ENCODE results near the gene TMEM272.

Gene TMEM272

DNA sequence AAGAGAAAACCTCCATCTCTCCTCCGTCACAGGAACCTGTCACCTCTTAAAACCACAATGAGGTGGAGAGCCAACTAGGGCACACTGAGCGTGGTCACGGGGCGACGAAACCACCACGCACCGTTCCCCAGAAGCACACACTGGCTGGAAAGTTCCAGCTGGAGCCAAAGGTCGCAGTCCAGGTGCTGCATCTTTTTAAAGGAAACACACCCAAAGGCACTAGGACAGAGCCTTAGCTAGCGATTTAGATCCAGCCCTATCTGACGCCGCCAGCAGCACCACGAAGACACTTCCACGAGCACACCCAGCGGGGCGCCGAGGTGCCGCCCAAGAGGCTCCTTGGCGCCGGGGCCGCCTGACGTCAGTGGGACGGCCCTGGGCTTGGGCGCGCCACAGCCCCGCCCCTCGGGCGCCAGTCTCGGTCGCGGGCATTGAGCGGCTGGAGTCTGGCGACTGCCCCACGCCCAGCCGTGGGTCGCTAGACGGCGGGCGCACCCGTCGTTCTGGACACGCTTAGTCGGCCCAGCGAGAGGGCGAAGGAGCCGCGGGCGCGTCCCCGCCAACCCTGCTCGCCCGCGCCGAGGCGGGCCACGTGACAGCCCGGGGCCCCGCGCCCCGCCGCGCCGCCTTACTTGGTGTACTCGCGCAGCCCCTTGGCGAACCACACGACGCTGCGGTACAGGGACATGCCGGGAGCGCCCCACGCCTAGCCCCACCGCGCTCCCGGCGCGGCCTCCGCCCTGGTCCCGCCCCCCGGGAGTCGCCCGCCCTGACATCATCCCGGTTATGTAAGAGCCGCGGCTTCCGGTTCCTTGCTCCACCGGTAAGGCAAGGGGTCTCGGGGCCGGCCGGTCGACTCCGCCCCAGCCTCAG is 41.3 kb downstream of the TMEM272 start, which contains the start of gene DHRS12:
Gene DHRS12, minus strand, starts transcription at position 742 of the 873 bp plus-strand sequence. CDS start 4,504 bp downstream, outside the sequence.
- DNase-seq = peak; percentile 89

GRCh38 chr13:51802631-51803418 is 42.2 kb downstream of the TMEM272 start:
- DNase-seq = no peak

DNA sequence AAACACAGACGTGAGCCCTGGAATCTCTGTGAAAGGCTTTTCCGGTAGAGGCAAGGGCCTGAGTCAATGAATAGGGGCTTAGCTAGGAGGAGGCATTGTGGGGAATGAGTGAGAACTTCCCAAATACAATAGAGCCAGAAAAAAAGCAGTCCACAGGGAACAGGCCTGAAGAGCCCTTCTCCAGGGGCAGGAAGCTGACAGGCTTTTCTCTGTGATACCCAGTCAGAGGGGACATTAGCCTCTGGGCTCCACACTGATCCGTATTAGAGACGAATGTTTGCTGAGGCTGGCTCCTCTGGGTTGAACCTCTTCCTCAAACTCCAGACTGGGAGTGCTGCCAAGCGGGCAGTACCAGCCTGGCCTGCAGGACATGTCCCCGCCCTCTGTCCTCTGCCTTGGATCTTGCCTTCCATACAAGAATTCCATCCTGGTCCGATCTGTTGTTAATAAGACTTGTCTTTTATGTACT is 43.3 kb downstream of the TMEM272 start:
- DNase-seq = no peak

- no peak for DNase-seq
Observed at GRCh38 chr13:51800486-51800885, 44.5 kb downstream of the TMEM272 start.

- no peak for DNase-seq
Observed at GRCh38 chr13:51799261-51799660, 45.7 kb downstream of the TMEM272 start.

DNA sequence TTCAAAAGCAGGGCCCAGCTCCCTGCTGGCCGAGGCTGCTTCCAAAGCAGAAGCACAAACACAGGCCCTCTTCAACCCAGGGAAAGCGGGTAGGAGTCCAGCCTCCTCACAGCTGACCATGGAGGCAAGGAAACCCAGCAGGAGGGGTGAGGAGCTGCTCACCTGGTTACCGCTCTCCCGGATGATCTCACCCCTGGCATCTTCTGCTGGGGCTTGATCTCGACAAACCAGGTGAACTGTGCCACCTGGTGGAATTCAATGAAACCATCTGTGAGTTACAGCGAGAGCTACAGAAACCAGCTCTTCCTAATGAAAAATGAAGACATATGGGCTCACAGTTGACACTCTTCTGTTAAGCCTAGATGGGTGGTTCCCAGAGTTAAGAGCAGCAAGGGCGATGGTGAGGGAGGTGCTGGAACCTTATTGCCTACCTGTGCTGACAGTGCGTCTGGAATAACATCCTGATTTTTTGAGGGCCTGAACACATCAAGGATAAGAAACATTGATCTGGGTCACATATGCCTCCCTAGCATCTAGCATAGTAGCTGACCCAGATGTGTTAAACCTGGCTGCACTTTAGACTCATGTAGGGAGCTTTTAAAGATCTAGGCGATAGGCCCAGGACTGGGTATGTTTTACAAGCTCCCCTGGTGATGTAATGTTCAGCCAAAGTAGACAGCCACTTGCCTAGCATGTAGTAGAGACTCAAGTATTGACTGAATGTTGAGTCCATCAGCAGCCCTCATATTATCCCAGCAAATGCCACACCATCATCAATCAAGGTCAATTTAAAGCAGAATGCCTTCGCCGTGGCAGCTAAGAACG is 47.1 kb downstream of the TMEM272 start:
- DNase-seq = peak; percentile 84

DNA sequence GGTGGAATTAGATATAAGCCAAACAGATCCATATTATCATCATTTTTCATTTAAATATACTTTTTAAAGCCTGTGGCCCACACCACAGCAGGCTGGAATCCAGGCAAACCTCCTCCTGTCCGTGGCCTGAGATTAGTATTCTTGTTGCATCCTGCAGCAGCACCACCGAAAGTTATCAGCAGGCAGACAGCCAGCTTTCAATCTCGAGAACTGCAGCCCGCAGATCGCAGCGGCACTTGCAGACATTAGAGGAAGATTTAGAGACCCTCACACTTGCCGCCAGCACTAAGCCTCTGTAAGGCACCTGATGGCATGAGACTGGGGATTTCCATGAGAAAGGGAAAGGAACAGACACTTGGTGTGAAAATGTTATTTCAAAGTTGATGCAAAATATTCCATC is 48.4 kb downstream of the TMEM272 start:
- DNase-seq = no peak

GRCh38 chr13:51795419-51795818 is 49.6 kb downstream of the TMEM272 start:
- no peak for DNase-seq

DNA sequence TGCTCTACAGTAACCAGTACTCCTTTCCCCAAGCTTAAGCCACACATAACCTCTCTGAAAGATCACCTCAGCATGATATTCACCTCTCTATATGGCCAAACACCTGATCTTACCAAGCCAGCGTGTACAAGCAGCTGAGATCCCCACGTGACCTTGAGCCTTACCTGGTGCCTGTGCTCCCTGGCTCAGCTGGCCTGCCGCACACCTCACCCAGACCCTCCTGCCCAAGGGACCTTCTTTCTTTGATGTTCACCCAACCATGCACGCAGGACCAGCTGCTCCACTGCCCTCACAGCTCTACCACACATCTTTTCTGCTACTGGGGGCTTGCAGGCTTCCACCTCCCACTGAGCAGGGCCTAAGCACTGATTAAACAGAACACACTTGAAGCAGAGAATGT is 50.0 kb downstream of the TMEM272 start:
- DNase-seq = no peak

DNA sequence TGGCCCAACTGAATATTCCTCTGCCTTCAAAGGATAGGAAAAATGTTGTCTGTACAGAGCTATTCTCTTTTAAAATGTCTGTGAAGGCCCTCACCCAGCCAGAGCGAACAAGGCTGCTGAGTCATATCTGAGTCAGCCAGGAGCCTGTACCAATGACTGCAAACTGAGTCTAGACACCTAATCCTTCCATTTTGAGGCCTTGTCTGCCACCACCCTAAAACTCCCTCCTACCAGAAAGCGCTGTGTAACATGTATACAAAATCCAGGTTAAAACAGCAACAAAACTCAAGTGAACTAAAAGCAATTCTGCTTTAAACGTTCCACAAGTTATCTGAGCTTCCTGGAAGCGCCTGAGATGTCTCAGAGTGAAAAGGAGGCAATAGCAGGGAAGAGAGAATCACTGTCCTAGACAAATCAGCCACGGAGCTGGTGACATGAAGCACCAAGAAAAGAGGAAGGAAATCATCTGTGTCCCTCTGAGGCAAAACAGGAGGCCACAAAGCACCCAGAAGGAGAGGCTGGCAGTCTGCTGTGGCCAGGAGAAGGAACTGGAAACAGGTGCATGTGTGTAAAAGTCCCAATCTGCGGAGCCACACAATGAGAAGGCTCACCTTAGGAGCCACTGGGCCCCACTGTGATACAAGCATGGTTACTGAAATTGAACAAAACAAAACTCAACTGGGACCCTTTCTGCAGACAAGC is 51.3 kb downstream of the TMEM272 start:
- DNase-seq = peak; percentile 90

DNA sequence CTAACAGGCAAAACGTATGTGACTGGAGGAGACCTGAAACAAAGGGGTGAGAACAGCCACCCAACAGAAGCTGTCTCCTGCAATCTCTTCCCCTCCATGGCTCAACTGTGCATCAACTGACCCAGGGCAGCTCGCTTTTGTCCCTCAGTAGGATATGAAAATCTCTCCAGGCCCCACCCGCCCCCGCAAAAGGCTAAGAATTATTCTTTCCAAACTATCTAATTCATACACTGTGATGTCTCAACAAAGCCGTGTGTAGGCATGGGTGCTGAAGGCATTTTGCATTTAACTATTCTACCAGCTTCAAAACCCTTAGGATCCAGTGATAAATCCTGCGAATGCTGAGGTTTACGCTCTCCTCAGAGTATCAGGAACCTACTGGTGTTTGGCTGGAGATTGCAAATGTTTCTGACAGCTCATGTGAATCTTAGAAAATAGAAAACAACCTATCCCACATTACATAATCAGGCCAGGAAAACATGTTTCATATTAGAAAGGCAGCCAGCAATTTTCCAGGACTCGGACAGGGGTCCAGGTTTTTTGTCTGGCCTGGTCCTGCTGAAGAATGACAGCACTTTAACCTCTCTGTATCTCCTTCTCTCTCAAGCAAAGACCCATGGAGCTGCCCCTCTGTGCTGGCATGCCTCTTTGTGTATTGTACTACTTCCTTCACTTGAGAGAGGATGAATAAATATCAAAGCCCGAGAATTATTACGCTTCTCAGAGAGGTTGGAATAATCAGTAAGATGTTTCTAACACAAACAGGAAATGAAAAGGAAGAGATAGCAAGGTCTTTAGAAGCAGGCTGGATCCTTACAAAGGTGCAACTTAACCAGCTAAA is 58.3 kb downstream of the TMEM272 start:
- DNase-seq = no peak

GRCh38 chr13:51785712-51786424 is 59.1 kb downstream of the TMEM272 start:
- no peak for DNase-seq

GRCh38 chr13:51784097-51784496 is 60.9 kb downstream of the TMEM272 start:
- no peak for DNase-seq

DNA sequence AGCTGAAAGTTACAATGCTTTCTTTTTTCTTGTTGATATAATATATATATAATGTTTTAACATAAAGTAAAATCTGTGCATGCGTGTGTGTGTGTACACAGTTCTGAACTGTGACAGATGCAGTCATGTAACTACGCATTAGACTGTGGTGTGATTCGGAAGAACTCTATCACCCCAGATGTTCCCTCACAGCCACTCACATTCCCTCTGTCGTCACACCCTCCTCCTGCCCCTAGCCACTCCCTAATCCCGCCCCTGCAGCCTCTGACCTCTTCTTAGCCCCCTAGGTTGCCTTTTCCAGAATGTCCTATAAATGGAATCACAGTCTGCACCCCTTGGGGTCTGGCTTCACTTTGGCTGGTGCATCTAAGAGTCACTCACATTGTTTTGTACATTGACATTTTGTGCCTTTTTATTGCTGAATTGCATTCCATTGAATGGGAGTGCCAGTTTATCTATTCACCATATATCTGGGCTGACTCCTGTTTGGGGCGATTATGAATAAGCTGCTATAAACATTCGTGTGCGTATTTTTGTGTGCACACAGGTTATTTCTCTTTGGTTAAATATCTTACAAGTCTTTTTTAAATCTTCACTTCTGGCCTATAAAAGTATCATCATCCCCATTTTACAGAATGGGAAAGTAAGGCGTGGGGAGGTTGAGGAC is 61.4 kb downstream of the TMEM272 start:
- no peak for DNase-seq

DNA sequence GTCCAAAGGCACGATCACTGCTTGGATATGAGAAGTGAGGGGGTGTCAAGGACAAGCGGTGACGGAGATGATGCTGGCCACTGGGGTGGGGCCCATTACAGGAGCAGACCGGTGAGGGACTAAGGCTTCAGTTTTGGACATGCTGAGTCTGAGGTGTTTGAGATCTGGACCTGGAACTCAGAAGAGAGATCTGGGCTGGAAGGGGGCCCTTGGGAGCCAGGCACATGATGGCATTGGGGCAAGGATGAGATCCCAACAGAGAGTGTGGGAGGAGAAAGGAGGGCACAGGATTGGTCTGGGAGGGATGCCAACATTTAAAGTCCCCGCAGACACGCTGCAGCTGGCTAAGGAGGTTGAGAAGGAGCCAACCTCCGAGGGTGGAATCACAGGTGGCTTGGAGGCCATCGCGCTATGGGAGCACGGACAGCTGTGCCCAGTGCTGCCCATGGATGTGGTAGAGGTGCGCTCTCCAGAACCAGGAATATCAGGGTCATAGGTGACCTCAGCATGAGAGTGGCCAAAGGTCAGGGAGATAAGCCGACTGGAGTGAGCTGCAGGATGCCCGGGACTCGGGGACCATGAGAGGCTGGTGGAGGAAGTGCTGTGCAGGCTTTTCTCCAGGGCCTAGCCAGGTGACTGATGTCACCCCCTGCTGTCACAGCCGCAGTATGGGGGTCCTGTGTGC is 62.8 kb downstream of the TMEM272 start:
- DNase-seq = no peak

DNA sequence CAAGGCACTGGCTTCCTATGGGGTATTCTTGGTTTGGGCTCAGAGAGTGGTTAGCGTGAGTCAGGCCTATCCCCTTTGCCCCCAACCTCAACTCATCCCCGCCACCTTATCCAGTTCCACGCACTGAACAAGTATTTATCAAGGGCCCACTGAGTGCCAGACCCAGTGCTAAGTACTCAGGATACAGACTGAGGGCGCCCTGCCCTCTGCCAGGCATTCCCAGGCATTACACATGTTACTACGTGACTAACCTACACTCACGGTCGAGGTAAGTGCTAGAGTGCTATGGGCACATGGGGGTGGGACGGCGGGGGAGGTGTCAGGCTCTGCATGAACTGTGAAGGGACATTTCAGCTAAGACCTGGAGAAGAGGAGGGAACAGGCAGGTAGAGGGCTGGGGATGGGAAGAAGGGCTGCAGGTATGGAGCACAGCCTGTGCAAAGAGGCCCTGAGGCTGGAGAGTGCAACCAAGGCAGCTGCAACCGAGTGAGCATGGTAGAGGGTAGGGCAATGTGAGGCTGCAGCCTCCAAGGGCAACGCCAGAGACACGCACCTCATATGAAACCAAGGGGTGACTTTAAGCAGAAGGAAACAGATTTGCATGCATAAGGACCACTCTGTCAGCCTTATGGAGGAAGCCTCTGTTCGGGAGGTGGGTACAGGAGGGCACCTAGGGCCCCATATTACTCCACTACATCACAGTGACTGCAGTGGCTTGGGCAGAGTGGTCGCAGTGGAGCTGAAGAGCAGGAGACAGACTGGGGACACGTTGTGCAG is 63.5 kb downstream of the TMEM272 start:
- no peak for DNase-seq

- DNase-seq = no peak
Observed at GRCh38 chr13:51780099-51780498, 64.9 kb downstream of the TMEM272 start.

GRCh38 chr13:51778392-51778791 is 66.6 kb downstream of the TMEM272 start:
- DNase-seq = no peak

- DNase-seq = no peak
Observed at GRCh38 chr13:51777921-51778320, 67.1 kb downstream of the TMEM272 start.

Data from islet precursor cell (in vitro differentiated cells).